HG02981 (cell line): ENCODE data around the gene MTCL1.

ENCODE experiments used
- ATAC-seq: cut with Tn5 transposase; IDR thresholded peaks from one replicate; pipeline ENCODE4 v1.9.1; 2021; ENCODE audit warnings: mild to moderate bottlenecking, moderate library complexity; ENCODE audit not compliant: unreplicated experiment

Gene MTCL1

DNA sequence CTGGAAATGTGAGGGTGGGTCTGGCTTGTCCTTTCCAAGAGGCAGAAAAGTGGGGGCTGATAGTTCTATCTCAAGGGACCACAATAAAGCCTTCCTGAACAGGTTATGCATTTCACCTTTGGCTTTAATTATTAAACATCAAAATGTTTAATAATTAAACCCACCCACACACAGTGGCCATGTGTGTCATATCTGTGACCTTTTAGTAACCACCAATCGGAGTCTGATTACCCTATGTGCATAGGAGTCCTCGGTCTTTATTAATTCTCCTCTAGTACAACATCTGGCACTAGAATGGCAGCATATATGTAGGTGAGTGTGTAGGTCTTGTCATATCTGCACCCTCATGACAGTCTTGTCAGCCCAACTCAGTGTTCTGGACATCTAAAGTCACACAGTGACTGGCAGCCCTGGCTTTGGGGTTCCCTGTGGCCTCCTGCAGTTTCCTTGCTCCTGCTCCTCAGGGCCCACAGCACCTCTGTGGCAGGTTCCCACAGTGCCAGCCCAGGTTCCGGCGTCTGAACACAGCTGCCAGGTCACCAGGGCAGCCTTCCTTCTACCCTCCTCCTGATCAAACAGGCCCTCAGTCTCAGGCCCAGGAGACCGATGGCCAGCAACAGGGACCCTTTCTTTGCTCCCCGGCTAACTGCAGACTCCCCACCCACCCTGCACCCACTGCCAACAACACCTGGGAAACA, 100.9 kb downstream of the MTCL1 start:
- no peak for ATAC-seq

DNA sequence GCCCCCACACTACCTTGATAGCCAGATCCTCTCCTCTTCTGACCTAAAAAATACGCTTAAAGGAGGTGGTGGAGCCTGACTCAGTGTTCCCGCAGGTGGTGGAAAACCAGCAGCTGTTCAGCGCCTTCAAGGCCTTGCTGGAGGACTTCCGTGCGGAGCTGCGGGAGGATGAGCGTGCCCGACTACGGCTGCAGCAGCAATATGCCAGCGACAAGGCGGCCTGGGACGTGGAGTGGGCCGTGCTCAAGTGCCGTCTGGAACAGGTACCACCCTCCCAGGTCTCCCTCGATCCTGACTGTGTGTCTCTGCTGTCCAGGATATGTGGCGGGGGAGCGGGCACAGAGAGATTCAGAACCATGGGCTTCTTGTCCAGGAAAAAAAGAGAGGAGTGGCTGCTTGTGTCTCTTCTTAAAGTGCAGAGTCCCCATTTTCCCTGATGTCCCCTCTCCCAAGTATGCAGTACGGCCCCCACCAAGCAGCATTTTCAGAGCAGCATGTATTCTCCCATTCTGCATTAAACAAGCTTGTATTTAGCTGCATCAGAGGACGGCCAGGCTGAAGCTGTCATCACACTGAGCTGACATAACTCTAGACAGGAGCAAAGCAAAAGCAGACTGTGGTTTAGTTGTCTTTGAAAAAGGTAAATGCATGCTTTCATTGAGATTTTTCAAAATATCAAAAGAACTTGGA, 101.6 kb downstream of the MTCL1 start:
- no peak for ATAC-seq

- ATAC-seq = no peak
These were observed 102.1 kb downstream of the MTCL1 start for GRCh38 chr18:8807488-8807805.

- ATAC-seq = no peak
These were observed 102.6 kb downstream of the MTCL1 start for GRCh38 chr18:8808001-8808400.

DNA sequence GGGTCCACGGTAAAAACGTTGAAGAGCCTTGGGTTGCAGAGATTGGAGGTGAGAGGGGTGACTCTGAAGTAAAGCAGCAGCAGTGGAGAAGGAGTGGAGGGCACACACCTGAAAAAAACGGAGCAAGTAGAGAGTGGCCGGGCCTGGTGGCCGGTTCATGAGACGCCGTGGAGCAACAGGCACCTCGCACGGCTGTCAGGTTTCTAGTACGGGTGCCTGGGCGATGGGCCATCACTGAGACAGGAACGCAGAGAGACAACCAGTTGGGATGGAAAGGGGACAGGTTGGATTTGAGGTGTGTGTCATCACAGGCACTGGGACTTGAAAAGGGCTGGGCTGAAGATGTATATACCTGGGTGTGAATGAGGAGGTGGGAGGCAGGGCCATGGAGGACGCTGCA, 104.2 kb downstream of the MTCL1 start:
- no peak for ATAC-seq

GRCh38 chr18:8810157-8810556, 104.8 kb downstream of the MTCL1 start:
- no peak for ATAC-seq

DNA sequence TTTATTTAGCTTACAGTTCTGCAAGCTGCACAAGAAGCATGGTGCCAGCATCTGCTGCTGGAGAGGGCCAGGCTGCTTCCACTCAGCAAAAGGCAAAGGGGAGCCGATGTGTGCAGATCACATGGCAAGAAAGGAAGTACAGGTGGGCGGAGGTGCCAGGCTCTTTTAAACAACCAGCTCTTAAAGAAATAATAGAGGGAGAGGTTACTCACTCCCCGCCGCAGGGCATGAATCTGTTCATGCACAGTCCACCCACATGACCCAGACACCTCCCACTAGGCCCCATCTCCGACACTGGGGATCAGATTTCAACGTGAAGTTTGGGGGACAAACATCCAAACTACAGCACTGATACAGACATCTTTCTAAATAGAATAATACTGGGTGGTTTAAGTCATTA, 105.8 kb downstream of the MTCL1 start:
- no peak for ATAC-seq

- ATAC-seq = no peak
These were observed 107.3 kb downstream of the MTCL1 start for GRCh38 chr18:8812631-8813030.

DNA sequence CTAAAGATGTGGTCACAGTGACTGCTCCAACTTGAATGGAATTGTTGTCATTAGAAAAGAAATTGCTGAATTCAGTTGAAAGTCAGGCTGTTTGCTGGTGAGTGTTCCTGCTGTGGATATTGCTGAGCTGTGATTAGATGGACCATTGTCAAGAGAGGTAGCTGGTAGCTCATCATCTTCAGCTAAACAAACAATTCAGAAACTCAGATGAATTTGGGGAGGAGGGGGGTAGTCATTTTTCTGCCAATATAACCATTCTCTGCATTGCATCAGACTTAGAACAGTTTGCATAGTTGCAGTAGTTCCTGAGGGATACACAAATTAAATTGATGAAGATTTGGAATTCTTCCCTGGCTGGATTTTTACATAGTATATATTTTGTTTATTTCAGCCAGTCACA, 108.3 kb downstream of the MTCL1 start:
- no peak for ATAC-seq

DNA sequence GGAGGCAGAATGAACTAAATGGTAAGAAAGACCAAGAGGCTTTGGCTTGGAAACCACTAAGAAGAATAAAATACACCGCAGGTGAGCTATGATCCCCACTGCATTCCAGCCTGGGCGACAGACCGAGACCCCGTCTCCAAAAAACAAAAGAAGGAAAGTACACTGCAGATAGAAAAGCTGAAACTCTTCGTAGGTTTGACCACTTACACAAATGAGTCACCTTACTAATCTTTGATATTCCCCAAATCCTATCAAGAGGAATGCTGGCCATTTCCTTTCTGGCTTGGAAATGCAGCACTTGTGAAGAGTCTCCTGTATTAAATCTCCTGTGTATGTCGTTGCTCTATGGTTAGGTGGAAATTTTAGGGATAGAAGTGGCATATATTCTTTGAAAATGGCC, 108.8 kb downstream of the MTCL1 start:
- ATAC-seq = no peak

- ATAC-seq = no peak
These were observed 110.9 kb downstream of the MTCL1 start for GRCh38 chr18:8816220-8816619.

DNA sequence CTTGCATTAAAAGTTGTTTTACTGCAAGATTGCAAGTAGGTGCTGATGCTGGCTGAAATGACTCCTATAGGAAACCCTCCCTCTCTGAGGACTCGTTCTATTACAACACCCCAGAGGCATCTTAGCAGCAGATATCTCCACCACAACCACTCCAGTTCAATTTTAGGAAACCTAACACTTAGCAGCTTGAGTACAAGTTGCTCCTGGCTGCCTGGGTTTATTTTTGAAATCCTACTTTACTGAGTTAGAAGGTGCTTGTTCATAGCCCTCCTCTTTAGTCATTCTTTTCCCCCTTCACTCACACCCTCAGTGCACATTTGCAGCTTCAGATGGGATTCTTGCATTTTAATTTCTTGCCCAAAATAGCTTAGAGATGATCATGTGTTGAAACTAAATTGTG, 111.5 kb downstream of the MTCL1 start:
- no peak for ATAC-seq

- no peak for ATAC-seq
These were observed 113.6 kb downstream of the MTCL1 start for GRCh38 chr18:8818982-8819381.

GRCh38 chr18:8820396-8821082, 115.2 kb downstream of the MTCL1 start:
- no peak for ATAC-seq

GRCh38 chr18:8821083-8821465, 115.7 kb downstream of the MTCL1 start:
- ATAC-seq = no peak

DNA sequence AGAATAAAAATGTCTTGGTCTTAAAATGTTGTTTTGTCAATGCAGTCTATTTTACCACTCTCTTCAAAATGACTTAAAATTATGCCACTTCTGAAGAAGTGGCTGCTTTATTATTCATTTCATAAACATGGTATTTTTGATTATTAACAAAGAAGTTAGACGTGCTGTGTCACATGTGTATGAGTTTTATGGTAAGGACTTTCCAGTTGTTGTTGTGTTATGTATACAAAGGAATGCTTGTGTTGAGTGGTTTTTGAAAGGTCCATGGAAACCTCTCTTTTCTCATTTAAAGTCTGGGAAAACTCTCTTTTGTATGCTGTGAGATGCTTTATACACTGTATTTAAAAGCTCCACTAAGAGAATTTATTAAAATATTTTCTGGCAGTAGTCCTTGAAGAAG, 116.2 kb downstream of the MTCL1 start:
- ATAC-seq = no peak

- no peak for ATAC-seq
These were observed 117.3 kb downstream of the MTCL1 start for GRCh38 chr18:8822643-8823042.

GRCh38 chr18:8823530-8823929, 118.2 kb downstream of the MTCL1 start:
- ATAC-seq = no peak

DNA sequence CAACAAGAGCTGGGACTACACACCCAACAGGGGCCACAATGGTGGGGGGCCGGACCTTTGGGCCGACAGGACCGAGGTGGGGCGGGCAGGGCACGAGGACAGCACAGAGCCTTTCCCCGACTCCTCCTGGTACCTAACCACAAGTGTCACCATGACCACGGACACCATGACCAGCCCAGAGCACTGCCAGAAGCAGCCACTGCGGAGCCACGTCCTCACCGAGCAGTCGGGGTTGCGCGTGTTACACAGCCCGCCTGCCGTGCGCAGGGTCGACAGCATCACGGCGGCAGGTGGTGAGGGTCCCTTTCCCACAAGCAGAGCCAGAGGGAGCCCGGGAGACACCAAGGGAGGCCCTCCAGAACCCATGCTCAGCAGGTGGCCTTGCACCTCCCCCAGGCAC, 119.5 kb downstream of the MTCL1 start:
- ATAC-seq = no peak

DNA sequence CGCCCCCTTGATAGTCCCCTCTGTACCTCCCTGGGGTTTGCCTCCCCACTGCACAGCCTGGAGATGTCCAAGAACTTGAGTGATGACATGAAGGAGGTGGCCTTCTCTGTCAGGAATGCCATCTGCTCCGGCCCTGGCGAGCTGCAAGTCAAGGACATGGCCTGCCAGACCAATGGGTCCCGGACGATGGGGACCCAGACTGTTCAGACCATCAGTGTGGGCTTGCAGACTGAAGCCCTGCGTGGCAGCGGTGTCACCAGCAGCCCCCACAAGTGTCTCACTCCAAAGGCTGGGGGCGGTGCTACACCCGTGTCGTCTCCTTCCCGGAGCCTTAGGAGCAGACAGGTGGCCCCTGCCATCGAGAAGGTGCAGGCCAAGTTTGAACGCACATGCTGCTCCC, 119.9 kb downstream of the MTCL1 start:
- no peak for ATAC-seq

- ATAC-seq = no peak
These were observed 120.5 kb downstream of the MTCL1 start for GRCh38 chr18:8825729-8826375.

GRCh38 chr18:8826514-8826913, 121.2 kb downstream of the MTCL1 start:
- ATAC-seq = no peak
